IMR-90 (cell line): ENCODE measurements around the gene MINDY1. TPM values are rescaled to one million over a fixed set of nuclear protein-coding genes. Genes with fewer than 3 reads are reported as not detected.

ENCODE experiments used
- ATAC-seq: fragments of 200-7000 bp; cut with Tn5 transposase; 2 replicates; pipeline ENCODE4 v1.9.1; 2020; ENCODE audit warnings: low read depth, mild to moderate bottlenecking, moderate library complexity
- BruUV-seq: library from RNA; stranded (reverse); fragments of 400-500 nt; replicated peaks from 2 replicates; lab custom pipeline; 2021; lab: Mats Ljungman, UMichigan
- CTCF ChIA-PET: fragments of 300-600 bp; formaldehyde crosslinking; extraction: SDS; loops from one replicate; lab custom pipeline; 2021; ENCODE audit warnings: antibody characterized with exemption; lab: Yijun Ruan, JAX
- POLR2A ChIA-PET: fragments of 300-600 bp; sonication (Branson Sonifier 250); formaldehyde crosslinking; loops from one replicate; lab custom pipeline; 2022; ENCODE audit warnings: antibody characterized with exemption; ENCODE audit not compliant: unreplicated experiment; lab: Charles Lee
- DNase-seq: peaks from one replicate; pipeline ENCODE4 v3.0.0; 2013
- H2AFZ ChIP-seq: replicated peaks from 2 replicates; pipeline ENCODE3; 2013; ENCODE audit warnings: low read length, mild to moderate bottlenecking; ENCODE audit not compliant: poor library complexity
- H2AK5ac ChIP-seq: 2 replicates; pipeline ENCODE4 v1.6.1; 2013; ENCODE audit warnings: low read depth, low read length, inconsistent platforms
- H2AK9ac ChIP-seq: replicated peaks from 2 replicates; pipeline ENCODE3; 2013; ENCODE audit warnings: mild to moderate bottlenecking, low read depth, low read length, moderate library complexity; ENCODE audit not compliant: poor library complexity
- H2BK120ac ChIP-seq: 2 replicates; pipeline ENCODE4 v1.6.1; 2013; ENCODE audit warnings: low read depth, low read length, inconsistent platforms
- H2BK15ac ChIP-seq: 3 replicates; pipeline ENCODE4 v1.6.1; 2013; ENCODE audit warnings: low read depth, low read length, inconsistent platforms
- H2BK20ac ChIP-seq: 2 replicates; pipeline ENCODE4 v1.6.1; 2013; ENCODE audit warnings: low read depth, mild to moderate bottlenecking, inconsistent platforms, low read length, moderate library complexity
- H2BK5ac ChIP-seq: 2 replicates; pipeline ENCODE4 v1.6.1; 2013; ENCODE audit warnings: mild to moderate bottlenecking, low read depth, low read length, inconsistent platforms; ENCODE audit not compliant: poor library complexity, severe bottlenecking
- H3K14ac ChIP-seq: replicated peaks from 2 replicates; pipeline ENCODE4 v1.6.1; 2013; ENCODE audit warnings: low read depth, low read length, inconsistent platforms
- H3K18ac ChIP-seq: 2 replicates; pipeline ENCODE4 v1.6.1; 2013; ENCODE audit warnings: low read depth, low read length, control low read depth
- H3K23ac ChIP-seq: 2 replicates; pipeline ENCODE4 v1.6.1; 2013; ENCODE audit warnings: low read depth, low read length, inconsistent platforms
- H3K27ac ChIP-seq: 2 replicates; pipeline ENCODE4 v1.5.1; 2013; ENCODE audit warnings: mild to moderate bottlenecking, control low read depth, low read length; ENCODE audit not compliant: insufficient read depth
- H3K27me3 ChIP-seq: 2 replicates; pipeline ENCODE4 v1.6.1; 2013; ENCODE audit warnings: low read length; ENCODE audit not compliant: control insufficient read depth, insufficient read depth
- H3K36me3 ChIP-seq: 2 replicates; pipeline ENCODE4 v1.6.1; 2013; ENCODE audit warnings: low read length, mixed read lengths; ENCODE audit not compliant: control insufficient read depth, insufficient read depth
- H3K4ac ChIP-seq: 2 replicates; pipeline ENCODE4 v1.6.1; 2013; ENCODE audit warnings: low read depth, low read length, inconsistent platforms
- H3K4me1 ChIP-seq: 2 replicates; pipeline ENCODE4 v1.6.1; 2013; ENCODE audit warnings: low read length, mixed read lengths; ENCODE audit not compliant: control insufficient read depth, insufficient read depth
- H3K4me2 ChIP-seq: 2 replicates; pipeline ENCODE4 v1.6.1; 2013; ENCODE audit warnings: low read depth, mild to moderate bottlenecking, control low read depth, low read length, moderate library complexity
- H3K4me3 ChIP-seq: 2 replicates; pipeline ENCODE4 v1.5.1; 2013; ENCODE audit warnings: low read depth, mild to moderate bottlenecking, control low read depth, low read length, moderate library complexity; ENCODE audit not compliant: insufficient read depth
- H3K56ac ChIP-seq: 2 replicates; pipeline ENCODE4 v1.6.1; 2013; ENCODE audit warnings: low read length, inconsistent platforms; ENCODE audit not compliant: insufficient read depth; ENCODE audit errors: extremely low read depth
- H3K79me1 ChIP-seq, 2 experiments: 2 replicates each; pipeline ENCODE4 v1.6.1; 2013; ENCODE audit warnings: low read length in 2 of 2, inconsistent platforms in 1 of 2, low read depth in 1 of 2
- H3K9ac ChIP-seq: 2 replicates; pipeline ENCODE4 v1.6.1; 2013; ENCODE audit warnings: low read depth, low read length, control low read depth
- H3K9me1 ChIP-seq: 2 replicates; pipeline ENCODE4 v1.6.1; 2013; ENCODE audit warnings: low read length, inconsistent platforms; ENCODE audit not compliant: insufficient read depth
- H3K9me3 ChIP-seq: 2 replicates; pipeline ENCODE4 v1.6.1; 2013; ENCODE audit warnings: low read length; ENCODE audit not compliant: control insufficient read depth, insufficient read depth
- H4K20me1 ChIP-seq: 2 replicates; pipeline ENCODE4 v1.6.1; 2013; ENCODE audit warnings: low read length, inconsistent platforms; ENCODE audit not compliant: insufficient read depth
- H4K5ac ChIP-seq: 2 replicates; pipeline ENCODE4 v1.6.1; 2013; ENCODE audit warnings: mild to moderate bottlenecking, low read depth, low read length, control low read depth
- H4K8ac ChIP-seq, 2 experiments: 2 replicates each; pipeline ENCODE4 v1.6.1; 2013; ENCODE audit warnings: low read depth in 2 of 2, low read length in 2 of 2, control low read depth in 1 of 2, inconsistent platforms in 1 of 2
- H4K91ac ChIP-seq: 2 replicates; pipeline ENCODE4 v1.6.1; 2013; ENCODE audit warnings: low read depth, low read length, inconsistent platforms; ENCODE audit not compliant: insufficient read depth
- BHLHE40 ChIP-seq: fragments of 150-350 bp; IDR thresholded peaks from 2 replicates; pipeline ENCODE4 v1.6.1; 2016; ENCODE audit warnings: mild to moderate bottlenecking, low read depth, low read length
- CEBPB ChIP-seq: IDR thresholded peaks from 2 replicates; pipeline ENCODE4 v1.6.1; 2012; ENCODE audit warnings: low read depth, low read length, improper control_type of control experiment
- CHD1 ChIP-seq: IDR thresholded peaks from 2 replicates; pipeline ENCODE4 v1.6.1; 2012; ENCODE audit warnings: low read depth, low read length, improper control_type of control experiment
- FOS ChIP-seq: fragments of 150-350 bp; IDR thresholded peaks from 2 replicates; pipeline ENCODE4 v1.6.1; 2016; ENCODE audit warnings: low read depth, low read length
- MAFK ChIP-seq: IDR thresholded peaks from 2 replicates; pipeline ENCODE4 v1.6.1; 2012; ENCODE audit warnings: low read depth, low read length, improper control_type of control experiment
- MAZ ChIP-seq: IDR thresholded peaks from 2 replicates; pipeline ENCODE4 v1.6.1; 2012; ENCODE audit warnings: low read depth, mild to moderate bottlenecking, low read length, improper control_type of control experiment, moderate library complexity, borderline replicate concordance
- MXI1 ChIP-seq: IDR thresholded peaks from 2 replicates; pipeline ENCODE4 v1.6.1; 2012; ENCODE audit warnings: low read depth, mild to moderate bottlenecking, low read length, moderate library complexity, borderline replicate concordance
- NFE2L2 ChIP-seq: fragments of 150-350 bp; IDR thresholded peaks from 2 replicates; pipeline ENCODE4 v1.6.1; 2016; ENCODE audit warnings: low read depth, mild to moderate bottlenecking, low read length
- RAD21 ChIP-seq: IDR thresholded peaks from 2 replicates; pipeline ENCODE4 v1.6.1; 2012; ENCODE audit warnings: low read length, improper control_type of control experiment
- RCOR1 ChIP-seq: IDR thresholded peaks from 2 replicates; pipeline ENCODE4 v1.6.1; 2012; ENCODE audit warnings: mild to moderate bottlenecking, low read length, improper control_type of control experiment; ENCODE audit not compliant: insufficient replicate concordance
- RFX5 ChIP-seq: IDR thresholded peaks from 2 replicates; pipeline ENCODE4 v1.8.0; 2012; ENCODE audit warnings: low read depth, mild to moderate bottlenecking, low read length, moderate library complexity
- SMC3 ChIP-seq: fragments of 150-350 bp; IDR thresholded peaks from 2 replicates; pipeline ENCODE4 v1.6.1; 2016; ENCODE audit warnings: low read depth, mild to moderate bottlenecking, antibody characterized with exemption, low read length, moderate library complexity
- WGBS, 2 experiments: methylation state at CpG; one replicate each; pipeline versions ENCODE4 v1.1.5 to v1.1.7; 2013; ENCODE audit warnings: missing lambda C conversion rate in 2 of 2; ENCODE audit not compliant: insufficient read length in 1 of 2; ENCODE audit errors: extremely low coverage in 2 of 2; 5-methylcytosine and 5-hydroxymethylcytosine counted together
- dilution Hi-C: fragments of 300-500 bp; cut with HindIII; formaldehyde crosslinking; loops from one replicate; pipeline ENCODE4 v1.14.3; 2018; ENCODE audit warnings: low sequenced_read_pairs; ENCODE audit not compliant: unreplicated experiment
- in situ Hi-C: fragments of 300-500 bp; cut with MboI; formaldehyde crosslinking; loops from 3 replicates; pipeline ENCODE4 v1.14.3; 2019; ENCODE audit warnings: low sequenced_read_pairs, inconsistent platforms, mixed read lengths
- intact Hi-C: fragments of 100-400 bp; cut with micrococcal nuclease; formaldehyde crosslinking; loops from 2 replicates; pipeline ENCODE4 v1.10.0; 2022
- polyA plus RNA-seq, 3 experiments: library from polyadenylated mRNA; depleted of rRNA; stranded (reverse); fragments of >200 nt; gene quantifications; 2 replicates each; pipeline ENCODE4 v1.2.3, GENCODE V29; 2012; ENCODE audit warnings: low replicate concordance in 1 of 3
- total RNA-seq: library from RNA; depleted of rRNA; stranded (reverse); fragments of >200 nt; gene quantifications from 2 replicates; pipeline ENCODE4 v1.2.3, GENCODE V29; 2012
- TF ChIP-seq, protein P1 (sequence below): fragments of 150-350 bp; IDR thresholded peaks from 2 replicates; pipeline ENCODE4 v1.6.1; 2016; ENCODE audit warnings: low read depth, mild to moderate bottlenecking, low read length, moderate library complexity, borderline replicate concordance
- TF ChIP-seq, protein P2 (sequence below): conservative IDR thresholded peaks from 2 replicates; pipeline ENCODE4 v1.5.1; 2012; ENCODE audit warnings: mild to moderate bottlenecking, low read depth, low read length, improper control_type of control experiment

MINDY1 gene
- total and polyA plus RNA-seq, 2 of the 4 experiments (the other 2 are of a cell fraction): 6.6 to 7.3 TPM

DNA sequence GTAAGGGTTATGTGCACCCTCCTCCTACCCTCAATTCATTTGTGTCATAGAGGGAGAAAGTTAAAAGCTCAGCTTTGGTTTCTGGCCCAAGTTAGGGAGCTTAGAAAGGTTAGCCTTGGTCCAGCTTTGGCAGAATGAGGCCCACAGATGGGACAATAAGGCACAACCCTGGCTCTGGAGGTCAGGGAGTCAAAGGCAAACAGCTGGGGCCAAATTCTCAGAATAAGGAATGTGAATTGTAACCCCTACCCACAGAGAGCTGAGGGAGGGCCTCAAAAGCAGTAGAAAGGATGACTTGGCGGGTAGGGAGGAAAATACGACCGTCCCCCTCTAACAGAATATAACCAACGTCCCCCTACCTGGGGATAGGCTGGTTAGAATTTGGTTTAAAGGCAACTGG is 41.1 kb downstream of the MINDY1 start:
- intact Hi-C loops (no loop called here), dilution Hi-C loops (no loop called here), in situ Hi-C loops (no loop called here)
- Histone ChIP-seq H4K8ac (no peak overlapping the region), H2AK9ac (no peak overlapping the region), H3K4me1 (peaks cover 5% of the 10 kb centered on the region; the same call in 1 of the 2 replicates), H2BK20ac (no peak overlapping the region), H3K4me2 (no peak overlapping the region), H3K9me3 (no peaks in the 10 kb centered on the region), H3K9ac (no peak overlapping the region), H3K18ac (no peak overlapping the region), H4K91ac (no peak overlapping the region), H3K36me3 (peaks cover 75% of the 10 kb centered on the region), H4K20me1 (peaks cover 48% of the 10 kb centered on the region), H3K79me1 (peaks cover 28 to 62% of the 10 kb centered on the region in 2 experiments), H3K27ac (no peak overlapping the region), H2AFZ (no peak overlapping the region), H2BK5ac (no peak overlapping the region), H2BK120ac (no peak overlapping the region), H3K4me3 (no peak overlapping the region), H2BK15ac (no peak overlapping the region), H3K9me1 (peaks cover 19% of the 10 kb centered on the region), H4K5ac (no peak overlapping the region), H3K14ac (no peak overlapping the region), H3K4ac (no peak overlapping the region), H3K27me3 (no peaks in the 10 kb centered on the region), H3K23ac (no peak overlapping the region), H3K56ac (no peak overlapping the region), H2AK5ac (no peak overlapping the region)
- DNase-seq (no peak), ATAC-seq (no peak)
- BruUV-seq: no TSS peak
- TF ChIP-seq, protein P1, sequence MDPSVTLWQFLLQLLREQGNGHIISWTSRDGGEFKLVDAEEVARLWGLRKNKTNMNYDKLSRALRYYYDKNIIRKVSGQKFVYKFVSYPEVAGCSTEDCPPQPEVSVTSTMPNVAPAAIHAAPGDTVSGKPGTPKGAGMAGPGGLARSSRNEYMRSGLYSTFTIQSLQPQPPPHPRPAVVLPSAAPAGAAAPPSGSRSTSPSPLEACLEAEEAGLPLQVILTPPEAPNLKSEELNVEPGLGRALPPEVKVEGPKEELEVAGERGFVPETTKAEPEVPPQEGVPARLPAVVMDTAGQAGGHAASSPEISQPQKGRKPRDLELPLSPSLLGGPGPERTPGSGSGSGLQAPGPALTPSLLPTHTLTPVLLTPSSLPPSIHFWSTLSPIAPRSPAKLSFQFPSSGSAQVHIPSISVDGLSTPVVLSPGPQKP: no peak
- TF ChIP-seq, protein P2, sequence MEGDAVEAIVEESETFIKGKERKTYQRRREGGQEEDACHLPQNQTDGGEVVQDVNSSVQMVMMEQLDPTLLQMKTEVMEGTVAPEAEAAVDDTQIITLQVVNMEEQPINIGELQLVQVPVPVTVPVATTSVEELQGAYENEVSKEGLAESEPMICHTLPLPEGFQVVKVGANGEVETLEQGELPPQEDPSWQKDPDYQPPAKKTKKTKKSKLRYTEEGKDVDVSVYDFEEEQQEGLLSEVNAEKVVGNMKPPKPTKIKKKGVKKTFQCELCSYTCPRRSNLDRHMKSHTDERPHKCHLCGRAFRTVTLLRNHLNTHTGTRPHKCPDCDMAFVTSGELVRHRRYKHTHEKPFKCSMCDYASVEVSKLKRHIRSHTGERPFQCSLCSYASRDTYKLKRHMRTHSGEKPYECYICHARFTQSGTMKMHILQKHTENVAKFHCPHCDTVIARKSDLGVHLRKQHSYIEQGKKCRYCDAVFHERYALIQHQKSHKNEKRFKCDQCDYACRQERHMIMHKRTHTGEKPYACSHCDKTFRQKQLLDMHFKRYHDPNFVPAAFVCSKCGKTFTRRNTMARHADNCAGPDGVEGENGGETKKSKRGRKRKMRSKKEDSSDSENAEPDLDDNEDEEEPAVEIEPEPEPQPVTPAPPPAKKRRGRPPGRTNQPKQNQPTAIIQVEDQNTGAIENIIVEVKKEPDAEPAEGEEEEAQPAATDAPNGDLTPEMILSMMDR: no peak
- no peak for TF ChIP-seq RCOR1
- TF ChIP-seq MAFK: no peak
- no peak for TF ChIP-seq RAD21
- no peak for TF ChIP-seq RFX5
- TF ChIP-seq CHD1: no peak
- TF ChIP-seq MXI1: no peak
- no peak for TF ChIP-seq MAZ
- TF ChIP-seq FOS: no peak
- TF ChIP-seq CEBPB: no peak
- TF ChIP-seq SMC3: no peak
- no peak for TF ChIP-seq BHLHE40
- TF ChIP-seq NFE2L2: no peak
- WGBS, 2 experiments: no CpG with 5 or more reads among the region's 4 CpGs
- POLR2A ChIA-PET: no interaction called here
- CTCF ChIA-PET: no interaction called here
